Thyroid gland (tissue), 4 donors: ENCODE measurements around the gene NSRP1.

ENCODE experiments used
- CTCF ChIP-seq, 6 experiments: fragments of 200-600 bp in 3 of 6; fragments of 450-650 bp in 3 of 6; sonication (generic) in 3 of 6; IDR thresholded peaks; one replicate each; pipeline ENCODE4 v1.5.1; 2016 to 2019; ENCODE audit warnings: antibody characterized with exemption in 6 of 6, mild to moderate bottlenecking in 2 of 6, inconsistent platforms in 1 of 6, moderate library complexity in 1 of 6
- POLR2A ChIP-seq, 2 donors: fragments of 450-650 bp; IDR thresholded peaks; one replicate each; pipeline ENCODE4 v1.6.1; 2017; ENCODE audit warnings: antibody characterized with exemption in 2 of 2, mild to moderate bottlenecking in 2 of 2, moderate library complexity in 1 of 2

DNA sequence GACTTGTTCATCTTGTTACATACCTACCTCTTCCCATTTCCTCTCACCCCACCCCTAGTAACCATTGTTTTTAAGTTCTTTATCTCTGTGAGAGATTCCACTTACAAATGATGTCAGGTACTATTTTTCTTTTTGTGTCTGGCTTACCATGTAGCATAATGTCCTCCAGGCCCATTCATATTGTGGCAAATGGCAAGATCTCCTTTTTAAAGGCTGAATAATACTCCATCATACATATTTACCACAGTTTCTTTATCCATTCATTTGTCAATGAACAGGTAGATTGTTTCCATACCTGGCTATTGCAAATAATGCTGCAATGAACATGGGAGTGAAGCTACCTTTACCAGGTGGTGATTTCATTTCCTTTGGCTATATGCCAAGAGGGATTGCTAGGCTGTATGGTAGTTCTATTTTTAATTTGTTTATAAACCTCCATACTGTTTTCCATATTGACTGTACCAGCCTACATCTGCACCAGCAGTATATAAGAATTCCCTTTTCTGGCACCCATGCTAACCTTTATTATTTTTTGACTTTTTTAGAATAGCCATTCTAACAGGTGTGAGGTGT lies 53.9 kb downstream of the NSRP1 start:
- no peak for TF ChIP-seq CTCF (IDR thresholded peaks at IDR 0.05)
- TF ChIP-seq POLR2A (IDR thresholded peaks at IDR 0.05): no peak
